ENCODE measurements around the gene KBTBD7. TPM values are rescaled to one million over a fixed set of nuclear protein-coding genes. Genes with fewer than 3 reads are reported as not detected.

The KBTBD7 gene
- total and polyA plus RNA-seq, 8 donors: 1.3 to 18.7 (median 3.6) TPM

GRCh38 chr13:41188584-41188983 is 5.8 kb downstream of the KBTBD7 start:
- Histone ChIP-seq H3K27ac (no peak overlapping the region), H3K27me3 (no peaks in the 10 kb centered on the region), H3K9me3 (no peaks in the 10 kb centered on the region), H3K36me3 (no peaks in the 10 kb centered on the region), H3K4me1 (peaks cover 9 to 29% (median 20%) of the 10 kb centered on the region in 4 donors), H3K4me3 (no peak overlapping the region)
- intact Hi-C loops (cut with DNase I; ENCODE audit: low total_unique reads): no loop called here
- TF ChIP-seq POLR2A (IDR thresholded peaks at IDR 0.05) (no peak), POLR2AphosphoS5 (IDR thresholded peaks at IDR 0.05) (no peak), CTCF (IDR thresholded peaks at IDR 0.05) (no peak), EP300 (IDR thresholded peaks at IDR 0.05) (no peak)
- 57 to 73% (median 63%) methylated on average over 6 of the region's 6 CpGs for WGBS, 5 donors
- peak in 1 of 2 donors; percentile 24 for DNase-seq

DNA sequence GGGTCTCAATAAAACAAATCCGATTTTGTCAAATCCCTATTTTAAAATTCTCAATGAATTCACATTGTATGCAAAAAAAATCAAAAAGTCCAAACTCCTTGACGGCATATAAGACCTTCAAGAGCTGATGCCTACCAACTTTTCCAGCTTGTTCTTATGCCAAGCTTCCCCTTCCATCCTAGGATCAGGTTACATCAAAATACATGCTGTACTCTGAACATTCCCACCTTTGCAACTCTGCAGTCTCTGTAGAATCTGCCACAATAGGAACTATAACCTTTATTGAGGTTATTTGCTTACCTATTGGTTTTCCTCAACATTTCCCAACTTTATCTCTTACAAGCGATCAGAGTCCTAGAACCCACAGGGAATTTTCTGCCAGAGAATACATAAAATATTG is 7.9 kb downstream of the KBTBD7 start:
- TF ChIP-seq POLR2AphosphoS5 (IDR thresholded peaks at IDR 0.05) (no peak), CTCF (IDR thresholded peaks at IDR 0.05) (no peak), POLR2A (IDR thresholded peaks at IDR 0.05) (no peak), EP300 (IDR thresholded peaks at IDR 0.05) (no peak)
- no peaks in the 10 kb centered on the region for H3K9me3 ChIP-seq
- H3K27me3 ChIP-seq: no peaks in the 10 kb centered on the region
- H3K4me3 ChIP-seq: no peak overlapping the region
- H3K27ac ChIP-seq: no peak overlapping the region
- no peaks in the 10 kb centered on the region for H3K36me3 ChIP-seq
- 93 to 95% (median 94%) methylated on average over 3 of the region's 3 CpGs for WGBS, 5 donors
- no peak for DNase-seq
- H3K4me1 ChIP-seq: peaks cover 0 to 11% (median 5%) of the 10 kb centered on the region in 4 donors
- intact Hi-C loops (cut with DNase I; ENCODE audit: low total_unique reads): no loop called here

DNA sequence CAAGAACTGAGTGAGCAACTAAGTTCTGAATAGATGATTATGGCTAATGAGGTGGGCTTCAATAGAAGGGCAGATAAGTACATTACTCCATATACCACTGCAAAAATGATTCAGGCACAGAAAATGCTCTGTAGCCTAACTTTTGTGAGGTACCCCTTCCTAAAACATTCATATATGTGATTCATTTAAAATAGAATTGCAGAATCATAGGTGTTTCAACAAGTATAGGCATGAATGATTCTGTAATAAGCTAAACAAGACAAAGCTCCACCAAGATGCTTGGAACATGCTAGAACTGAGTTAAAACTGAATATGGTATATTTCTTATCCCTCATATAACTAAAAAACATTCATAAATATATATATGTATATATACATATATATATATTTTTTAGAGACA is 12.1 kb downstream of the KBTBD7 start:
- intact Hi-C loops (cut with DNase I; ENCODE audit: low total_unique reads): no loop called here
- TF ChIP-seq POLR2AphosphoS5 (IDR thresholded peaks at IDR 0.05) (no peak), POLR2A (IDR thresholded peaks at IDR 0.05) (no peak), EP300 (IDR thresholded peaks at IDR 0.05) (no peak), CTCF (IDR thresholded peaks at IDR 0.05) (no peak)
- H3K27me3 ChIP-seq: no peaks in the 10 kb centered on the region
- no peaks in the 10 kb centered on the region for H3K36me3 ChIP-seq
- no peaks in the 10 kb centered on the region for H3K4me1 ChIP-seq
- H3K27ac ChIP-seq: no peak overlapping the region
- no peak overlapping the region for H3K4me3 ChIP-seq
- no peak for DNase-seq
- H3K9me3 ChIP-seq: no peaks in the 10 kb centered on the region

- intact Hi-C loops (cut with DNase I; ENCODE audit: low total_unique reads): no loop called here
- H3K4me3 ChIP-seq: no peak overlapping the region
- H3K4me1 ChIP-seq: no peaks in the 10 kb centered on the region
- TF ChIP-seq POLR2AphosphoS5 (IDR thresholded peaks at IDR 0.05): no peak
- TF ChIP-seq EP300 (IDR thresholded peaks at IDR 0.05): no peak
- no peak for TF ChIP-seq POLR2A (IDR thresholded peaks at IDR 0.05)
- no peak for TF ChIP-seq CTCF (IDR thresholded peaks at IDR 0.05)
- peaks cover 0 to 17% (median 7%) of the 10 kb centered on the region in 4 donors for H3K9me3 ChIP-seq
- no peak for DNase-seq
- 81 to 89% (median 84%) methylated on average over 4 of the region's 4 CpGs for WGBS, 5 donors
- no peaks in the 10 kb centered on the region for H3K36me3 ChIP-seq
- H3K27ac ChIP-seq: no peak overlapping the region
- no peaks in the 10 kb centered on the region for H3K27me3 ChIP-seq
These were observed 14.6 kb downstream of the KBTBD7 start for GRCh38 chr13:41179593-41180250.

Measured in stomach (tissue), 9 donors.